Measurements from ENCODE around the gene CISD2. TPM values are rescaled to one million over a fixed set of nuclear protein-coding genes. Genes with fewer than 3 reads are reported as not detected.
"Not testable (repeated sequence)": the region's sequence is repeated elsewhere in the genome, so short reads cannot be mapped to it uniquely, and the experiment has no call there.

CISD2 gene
- polyA plus RNA-seq, 3 donors: 44.1 to 56.4 (median 50.6) TPM

- DNase-seq: no peak
Measured at GRCh38 chr4:102842367-102842766, 26.4 kb upstream of the CISD2 start.

- DNase-seq: no peak
Measured at GRCh38 chr4:102843273-102843672, 25.5 kb upstream of the CISD2 start.

GRCh38 chr4:102843938-102844337, 24.9 kb upstream of the CISD2 start:
- no peak for DNase-seq

- no peak for DNase-seq
Measured at GRCh38 chr4:102847687-102848086, 21.1 kb upstream of the CISD2 start.

- no peak for DNase-seq
Measured at GRCh38 chr4:102849579-102850104, 19.1 kb upstream of the CISD2 start.

GRCh38 chr4:102850370-102850769, 18.4 kb upstream of the CISD2 start:
- no peak for DNase-seq

- DNase-seq: no peak
Measured at GRCh38 chr4:102858828-102859464, 9.8 kb upstream of the CISD2 start.

- DNase-seq: no peak
Measured at GRCh38 chr4:102860611-102861324, 8.0 kb upstream of the CISD2 start.

GRCh38 chr4:102862016-102862415, 6.8 kb upstream of the CISD2 start:
- no peak for DNase-seq

- no peak for DNase-seq
Measured at GRCh38 chr4:102862747-102863146, 6.0 kb upstream of the CISD2 start.

- not testable (repeated sequence) for DNase-seq
Measured at GRCh38 chr4:102865327-102865726, 3.5 kb upstream of the CISD2 start.

GRCh38 chr4:102867278-102868152, 1.3 kb upstream of the CISD2 start:
- no peak for DNase-seq

GRCh38 chr4:102868153-102868780, 525 bp upstream of the CISD2 start:
- no peak for DNase-seq

- no peak for DNase-seq
Measured at GRCh38 chr4:102869569-102870197, 891 bp downstream of the CISD2 start.

GRCh38 chr4:102871772-102872171, 3.0 kb downstream of the CISD2 start:
- no peak for DNase-seq

GRCh38 chr4:102877477-102878106, 8.8 kb downstream of the CISD2 start:
- DNase-seq: not testable (repeated sequence)

GRCh38 chr4:102878349-102878748, 9.6 kb downstream of the CISD2 start:
- not testable (repeated sequence) for DNase-seq

- DNase-seq: no peak
Measured at GRCh38 chr4:102878901-102879300, 10.1 kb downstream of the CISD2 start.

- DNase-seq: no peak
Measured at GRCh38 chr4:102881343-102881742, 12.6 kb downstream of the CISD2 start.

GRCh38 chr4:102883278-102883677, 14.5 kb downstream of the CISD2 start:
- no peak for DNase-seq

GRCh38 chr4:102888570-102888969, 19.8 kb downstream of the CISD2 start:
- DNase-seq: not testable (repeated sequence)

All from renal pelvis (tissue), 4 donors.